Skeletal muscle tissue (tissue), 4 donors: ENCODE measurements around the gene ACE. TPM values are rescaled to one million over a fixed set of nuclear protein-coding genes. Genes with fewer than 3 reads are reported as not detected.

Source experiments
- H3K27ac ChIP-seq: one replicate; pipeline ENCODE4 v1.7.0; 2013; ENCODE audit warnings: mild to moderate bottlenecking, low read depth, low read length, inconsistent platforms
- H3K27me3 ChIP-seq, 3 donors: one replicate each; pipeline ENCODE4 v1.7.0; 2013; ENCODE audit warnings: low read length in 3 of 3; ENCODE audit not compliant: control insufficient read depth in 3 of 3, insufficient read depth in 3 of 3
- H3K36me3 ChIP-seq, 3 donors: one replicate each; pipeline ENCODE4 v1.7.0; 2013; ENCODE audit warnings: low read length in 3 of 3; ENCODE audit not compliant: control insufficient read depth in 3 of 3, insufficient read depth in 3 of 3
- H3K4me1 ChIP-seq, 3 donors: one replicate each; pipeline ENCODE4 v1.7.0; 2013; ENCODE audit warnings: low read length in 3 of 3, mild to moderate bottlenecking in 3 of 3; ENCODE audit not compliant: control insufficient read depth in 3 of 3, insufficient read depth in 3 of 3
- H3K4me3 ChIP-seq, 3 donors: one replicate each; pipeline ENCODE4 v1.7.0; 2013; ENCODE audit warnings: low read length in 3 of 3
- H3K9ac ChIP-seq, 3 donors: one replicate each; pipeline ENCODE4 v1.7.0; 2013; ENCODE audit warnings: low read length in 3 of 3, mild to moderate bottlenecking in 3 of 3, moderate library complexity in 2 of 3, low read depth in 1 of 3
- H3K9me3 ChIP-seq, 3 donors: one replicate each; pipeline ENCODE4 v1.7.0; 2013; ENCODE audit warnings: low read length in 3 of 3; ENCODE audit not compliant: control insufficient read depth in 3 of 3
- total RNA-seq: library from RNA; depleted of rRNA; stranded (reverse); fragments of >200 nt; gene quantifications from one replicate; pipeline ENCODE4 v1.2.3, GENCODE V29; 2014
- donor health status: Osteomylitis.

The ACE gene
- total RNA-seq, 1 donor from 2014 or later = 7.8 TPM

- H3K27me3 ChIP-seq = peaks cover 5 to 7% (median 5%) of the 10 kb centered on the region in 3 donors
- peaks cover 0 to 13% (median 0%) of the 10 kb centered on the region in 3 donors for H3K36me3 ChIP-seq
- no peaks in the 10 kb centered on the region for H3K9me3 ChIP-seq
- no peak overlapping the region for H3K27ac ChIP-seq
- no peak overlapping the region for H3K9ac ChIP-seq
- H3K4me3 ChIP-seq = no peak overlapping the region
- H3K4me1 ChIP-seq = no peaks in the 10 kb centered on the region
These were observed 19.3 kb downstream of the ACE start for GRCh38 chr17:63496177-63496576.

- no peak overlapping the region for H3K27ac ChIP-seq
- H3K27me3 ChIP-seq = peaks cover 6 to 12% (median 7%) of the 10 kb centered on the region in 3 donors
- no peak overlapping the region for H3K4me3 ChIP-seq
- H3K36me3 ChIP-seq = peaks cover 0 to 9% (median 0%) of the 10 kb centered on the region in 3 donors
- no peaks in the 10 kb centered on the region for H3K4me1 ChIP-seq
- no peak overlapping the region for H3K9ac ChIP-seq
- H3K9me3 ChIP-seq = no peaks in the 10 kb centered on the region
These were observed 20.0 kb downstream of the ACE start for GRCh38 chr17:63496663-63497400.

GRCh38 chr17:63497708-63498483 lies 21.0 kb downstream of the ACE start:
- no peak overlapping the region for H3K9ac ChIP-seq
- H3K27me3 ChIP-seq = peaks cover 7 to 13% (median 7%) of the 10 kb centered on the region in 3 donors
- no peaks in the 10 kb centered on the region for H3K9me3 ChIP-seq
- H3K36me3 ChIP-seq = peaks cover 0 to 9% (median 0%) of the 10 kb centered on the region in 3 donors
- H3K27ac ChIP-seq = no peak overlapping the region
- no peaks in the 10 kb centered on the region for H3K4me1 ChIP-seq
- no peak overlapping the region for H3K4me3 ChIP-seq

GRCh38 chr17:63498626-63499195 lies 21.9 kb downstream of the ACE start:
- H3K27me3 ChIP-seq = peaks cover 7 to 13% (median 9%) of the 10 kb centered on the region in 3 donors
- peaks cover 0 to 8% (median 0%) of the 10 kb centered on the region in 3 donors for H3K36me3 ChIP-seq
- no peaks in the 10 kb centered on the region for H3K4me1 ChIP-seq
- H3K4me3 ChIP-seq = no peak overlapping the region
- H3K9ac ChIP-seq = no peak overlapping the region
- H3K9me3 ChIP-seq = no peaks in the 10 kb centered on the region
- H3K27ac ChIP-seq = no peak overlapping the region

- Histone ChIP-seq H3K27ac (no peak overlapping the region), H3K27me3 (peaks cover 14 to 17% (median 15%) of the 10 kb centered on the region in 3 donors), H3K9ac (no peak overlapping the region), H3K4me3 (no peak overlapping the region), H3K9me3 (no peaks in the 10 kb centered on the region), H3K36me3 (peaks cover 0 to 3% (median 0%) of the 10 kb centered on the region in 3 donors), H3K4me1 (no peaks in the 10 kb centered on the region)
These were observed 23.9 kb downstream of the ACE start for GRCh38 chr17:63500543-63501390.

GRCh38 chr17:63503341-63503705 lies 26.5 kb downstream of the ACE start:
- H3K4me3 ChIP-seq = no peak overlapping the region
- H3K27ac ChIP-seq = no peak overlapping the region
- H3K27me3 ChIP-seq = peaks cover 24 to 33% (median 28%) of the 10 kb centered on the region in 3 donors
- H3K9ac ChIP-seq = no peak overlapping the region
- no peaks in the 10 kb centered on the region for H3K36me3 ChIP-seq
- H3K4me1 ChIP-seq = no peaks in the 10 kb centered on the region
- H3K9me3 ChIP-seq = no peaks in the 10 kb centered on the region

- Histone ChIP-seq H3K27ac (no peak overlapping the region), H3K9ac (no peak overlapping the region), H3K4me3 (no peak overlapping the region), H3K4me1 (no peaks in the 10 kb centered on the region), H3K36me3 (no peaks in the 10 kb centered on the region), H3K27me3 (peaks cover 24 to 39% (median 28%) of the 10 kb centered on the region in 3 donors), H3K9me3 (no peaks in the 10 kb centered on the region)
These were observed 27.4 kb downstream of the ACE start for GRCh38 chr17:63504261-63504660.

GRCh38 chr17:63505341-63505740 lies 28.5 kb downstream of the ACE start:
- H3K4me1 ChIP-seq = no peaks in the 10 kb centered on the region
- no peak overlapping the region for H3K9ac ChIP-seq
- H3K27ac ChIP-seq = no peak overlapping the region
- H3K9me3 ChIP-seq = no peaks in the 10 kb centered on the region
- H3K27me3 ChIP-seq = peaks cover 24 to 39% (median 28%) of the 10 kb centered on the region in 3 donors
- H3K4me3 ChIP-seq = no peak overlapping the region
- H3K36me3 ChIP-seq = no peaks in the 10 kb centered on the region

GRCh38 chr17:63506627-63507026 lies 29.8 kb downstream of the ACE start:
- no peak overlapping the region for H3K9ac ChIP-seq
- H3K27me3 ChIP-seq = peaks cover 15 to 35% (median 21%) of the 10 kb centered on the region in 3 donors
- H3K4me1 ChIP-seq = no peaks in the 10 kb centered on the region
- no peaks in the 10 kb centered on the region for H3K9me3 ChIP-seq
- no peak overlapping the region for H3K27ac ChIP-seq
- H3K36me3 ChIP-seq = no peaks in the 10 kb centered on the region
- no peak overlapping the region for H3K4me3 ChIP-seq
